Activated naive CD8-positive, alpha-beta T cell treated with anti-CD3 and anti-CD28 coated beads, Interleukin-2, amount 50 U/mL, for 16 hours (primary cell): Measurements from ENCODE around the gene PDGFD.

ENCODE experiments used
- DNase-seq: peaks from one replicate; pipeline ENCODE4 v3.0.0-alpha.2; 2020; ENCODE audit warnings: low read depth, low spot score

PDGFD gene

DNA sequence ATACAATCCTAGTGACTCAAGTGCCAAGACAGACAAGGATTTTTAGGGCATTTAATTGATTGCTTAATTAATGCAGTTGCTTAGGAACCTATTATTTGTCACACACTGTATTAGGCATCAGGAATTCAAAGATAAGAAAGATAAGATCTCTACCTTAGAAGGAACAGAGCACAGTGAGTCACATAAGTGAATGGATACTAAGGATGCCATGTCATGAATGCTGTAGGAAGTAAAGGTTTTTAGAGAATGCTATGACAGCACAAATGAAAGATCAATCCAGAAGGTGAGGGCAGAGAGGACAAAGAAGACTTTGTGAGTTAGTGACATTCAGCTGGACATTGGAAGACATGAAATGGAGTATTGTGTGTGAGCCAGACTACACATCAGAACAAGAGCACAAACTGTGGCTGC, 275.4 kb downstream of the PDGFD start:
- no peak for DNase-seq

DNA sequence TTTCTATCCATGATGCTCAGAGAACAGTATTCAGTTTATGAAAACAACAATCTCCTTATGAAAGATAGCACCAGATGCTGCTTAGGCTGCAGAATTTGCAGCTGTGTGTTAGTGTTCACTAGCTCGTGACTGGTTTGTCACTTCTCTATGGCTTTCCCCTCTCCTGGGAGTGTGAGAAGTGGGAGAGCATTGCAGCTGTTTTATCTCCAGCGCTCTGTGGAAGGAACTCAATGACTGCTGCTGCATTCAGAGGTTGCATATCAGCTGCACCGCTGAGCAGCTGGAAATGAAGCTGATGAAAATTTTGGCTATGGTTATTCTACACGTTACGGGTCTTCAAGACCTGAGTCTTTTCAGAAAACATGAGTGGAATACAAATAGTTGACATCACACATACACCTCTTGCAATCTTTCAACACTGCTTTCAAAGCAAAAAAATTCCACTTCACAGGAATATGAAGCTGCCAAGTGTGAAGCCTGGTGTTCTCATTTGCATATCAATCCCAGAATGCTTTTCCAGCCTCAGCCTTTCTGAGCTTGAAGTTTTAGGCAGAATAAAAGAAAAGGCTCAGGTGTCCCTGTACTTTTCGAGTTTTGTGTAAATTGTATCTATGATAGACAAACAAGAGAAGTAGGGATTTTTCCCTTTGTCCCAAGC, 276.8 kb downstream of the PDGFD start:
- DNase-seq: no peak

DNA sequence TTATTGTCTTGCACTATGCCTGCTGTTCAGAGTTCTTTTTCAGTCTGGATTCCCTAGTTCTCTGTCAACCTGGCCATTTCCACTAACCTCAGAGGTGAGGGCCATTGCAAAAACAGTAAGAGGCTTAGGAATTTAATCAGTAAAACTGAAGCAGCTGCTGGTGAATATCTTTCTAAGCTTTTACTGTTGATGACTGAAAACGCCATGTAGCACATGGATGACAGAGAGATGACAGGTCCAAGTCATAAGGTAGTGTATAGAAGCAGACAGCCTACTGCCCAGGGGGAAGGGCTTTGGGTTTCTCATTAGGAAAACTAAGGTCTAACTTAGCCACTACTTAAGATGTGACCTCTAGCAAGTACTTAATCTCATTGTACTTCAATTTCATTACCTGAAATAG, 280.1 kb downstream of the PDGFD start:
- no peak for DNase-seq

DNA sequence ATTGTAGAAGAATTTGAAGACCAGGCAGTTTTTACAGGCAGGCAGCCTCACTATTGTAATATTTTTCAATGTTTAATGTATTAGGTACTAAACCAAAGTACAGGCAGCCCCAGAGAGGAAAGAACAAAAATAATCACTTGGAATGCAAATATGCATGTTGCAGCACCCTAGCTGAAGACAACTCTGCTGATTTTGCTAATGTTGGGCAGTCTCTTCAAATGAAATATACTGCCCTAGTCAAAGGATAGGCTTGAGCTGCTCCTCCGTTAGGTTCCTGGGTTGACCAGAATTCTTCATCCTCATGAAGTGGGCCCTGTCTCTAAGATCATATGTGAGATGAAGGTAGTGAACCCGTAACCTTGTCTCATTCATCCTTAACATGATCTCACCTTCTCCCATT, 280.7 kb downstream of the PDGFD start:
- no peak for DNase-seq

DNA sequence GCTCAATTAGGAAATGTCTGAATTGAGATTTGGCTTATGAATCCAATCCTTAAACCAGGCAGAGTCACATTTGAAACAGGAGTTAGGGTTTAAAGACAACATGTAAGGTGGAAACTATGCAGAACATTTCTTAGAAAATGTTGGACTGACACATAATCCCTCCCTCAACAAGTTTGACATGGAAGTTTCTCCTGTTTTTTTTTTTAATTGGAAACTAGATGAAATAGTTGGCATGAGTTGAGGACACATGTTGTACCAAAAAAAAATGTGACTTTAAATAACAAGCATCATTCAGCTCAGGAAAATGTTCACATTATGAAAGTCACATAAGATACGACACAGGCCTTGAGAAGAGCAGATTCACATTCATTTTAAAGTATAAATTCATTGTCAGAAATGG, 282.4 kb downstream of the PDGFD start:
- no peak for DNase-seq

DNA sequence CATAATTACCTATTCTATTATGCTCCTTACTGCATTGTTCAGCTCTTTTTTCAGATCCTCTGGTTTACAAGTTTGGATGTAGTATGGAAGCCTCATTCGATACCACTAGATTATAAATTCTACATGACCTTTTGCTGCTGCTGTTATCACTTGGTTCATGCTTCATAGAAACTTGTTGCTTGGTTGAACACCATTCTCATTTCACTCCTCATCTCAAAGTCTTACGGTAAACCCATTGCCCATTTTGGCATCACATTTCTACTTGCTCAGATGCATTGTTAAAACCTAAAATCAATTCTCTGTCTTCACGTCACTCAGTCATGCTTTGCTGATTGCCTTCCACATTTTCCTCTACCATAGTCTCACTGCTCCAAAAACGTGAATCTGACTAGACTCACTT, 283.0 kb downstream of the PDGFD start:
- DNase-seq: no peak

DNA sequence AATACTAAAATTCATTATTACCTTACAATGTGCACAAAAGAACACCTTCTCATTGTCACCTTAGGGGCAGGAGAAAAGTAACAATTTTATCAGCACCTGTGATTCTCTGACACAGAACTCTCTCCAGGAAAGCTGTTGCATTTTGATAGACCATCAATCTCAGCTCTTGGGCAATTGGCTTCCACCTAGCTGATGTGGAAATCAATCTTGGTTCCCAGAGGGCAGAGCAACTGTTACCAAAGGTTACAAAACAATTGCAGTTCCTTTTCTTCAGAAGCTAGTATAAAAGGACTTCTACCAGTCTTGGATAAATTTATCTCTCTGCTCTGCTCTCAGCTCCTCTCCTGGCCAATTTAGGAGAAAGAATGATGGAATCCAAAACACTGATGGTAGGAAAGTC, 285.3 kb downstream of the PDGFD start:
- no peak for DNase-seq

DNA sequence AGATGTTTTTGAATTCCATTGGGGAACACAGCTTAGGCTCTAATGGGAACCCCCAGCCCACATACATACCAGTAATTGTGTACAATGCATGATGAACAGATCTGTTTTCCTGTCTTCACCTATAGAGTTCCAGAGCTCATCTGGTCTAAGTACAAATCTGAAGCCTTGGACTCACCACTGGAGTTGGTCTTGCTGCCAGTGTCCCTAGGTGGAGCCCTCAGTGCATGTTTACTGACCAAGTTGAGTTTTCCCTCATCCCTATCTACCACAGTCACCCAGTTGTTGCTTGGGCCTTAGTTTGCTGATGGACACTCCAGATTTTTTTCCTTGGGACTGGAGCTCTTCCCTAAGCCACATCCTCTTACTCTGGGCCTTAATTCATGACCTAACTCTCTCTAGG, 286.7 kb downstream of the PDGFD start:
- DNase-seq: no peak

DNA sequence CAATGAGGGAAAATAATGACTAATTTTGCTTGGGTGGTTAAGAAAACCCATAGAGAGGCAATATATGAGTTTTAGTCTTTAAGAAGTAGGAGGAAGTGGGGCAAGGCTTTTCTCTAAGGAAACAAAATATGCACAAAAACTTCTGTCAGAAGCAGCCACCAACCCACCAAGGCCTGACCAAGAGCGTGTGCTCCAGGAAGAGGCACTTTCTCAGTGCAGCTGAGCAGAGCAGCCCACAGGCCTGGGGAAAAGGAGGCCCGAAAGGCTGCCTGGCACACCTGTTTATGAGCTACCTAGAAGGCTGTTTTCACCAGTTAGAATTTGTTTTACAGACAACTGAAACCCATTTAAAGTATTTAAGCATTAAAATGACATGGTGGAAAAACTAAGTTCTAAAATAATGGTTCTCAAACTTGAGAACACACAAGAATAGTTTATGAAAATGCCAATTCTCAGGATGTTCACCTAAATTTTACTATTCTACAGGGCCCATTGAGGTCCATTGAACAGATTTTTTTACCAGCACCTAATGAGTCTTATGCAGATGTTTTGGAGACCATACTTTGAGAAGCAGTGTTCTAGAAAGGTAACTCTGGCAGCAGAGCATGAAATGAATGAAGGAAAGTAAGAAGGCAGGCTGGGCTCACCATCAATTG, 288.0 kb downstream of the PDGFD start:
- no peak for DNase-seq

DNA sequence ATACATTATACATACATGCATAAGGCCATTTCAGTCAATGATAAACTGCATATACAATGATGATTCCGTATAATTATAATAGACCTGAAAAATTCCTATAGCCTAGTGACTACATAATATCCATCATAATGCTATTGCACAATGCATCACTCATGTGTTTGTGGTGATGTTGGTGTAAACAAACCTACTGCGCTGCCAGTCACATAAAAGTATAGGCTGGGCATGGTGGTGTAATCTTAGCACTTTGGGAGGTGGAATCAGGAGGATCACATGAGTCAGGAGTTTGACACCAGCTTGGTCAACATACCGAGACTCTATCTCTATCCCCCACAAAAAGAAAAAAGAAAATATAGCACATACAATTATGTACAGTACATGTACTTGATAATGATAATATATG, 291.2 kb downstream of the PDGFD start:
- no peak for DNase-seq

DNA sequence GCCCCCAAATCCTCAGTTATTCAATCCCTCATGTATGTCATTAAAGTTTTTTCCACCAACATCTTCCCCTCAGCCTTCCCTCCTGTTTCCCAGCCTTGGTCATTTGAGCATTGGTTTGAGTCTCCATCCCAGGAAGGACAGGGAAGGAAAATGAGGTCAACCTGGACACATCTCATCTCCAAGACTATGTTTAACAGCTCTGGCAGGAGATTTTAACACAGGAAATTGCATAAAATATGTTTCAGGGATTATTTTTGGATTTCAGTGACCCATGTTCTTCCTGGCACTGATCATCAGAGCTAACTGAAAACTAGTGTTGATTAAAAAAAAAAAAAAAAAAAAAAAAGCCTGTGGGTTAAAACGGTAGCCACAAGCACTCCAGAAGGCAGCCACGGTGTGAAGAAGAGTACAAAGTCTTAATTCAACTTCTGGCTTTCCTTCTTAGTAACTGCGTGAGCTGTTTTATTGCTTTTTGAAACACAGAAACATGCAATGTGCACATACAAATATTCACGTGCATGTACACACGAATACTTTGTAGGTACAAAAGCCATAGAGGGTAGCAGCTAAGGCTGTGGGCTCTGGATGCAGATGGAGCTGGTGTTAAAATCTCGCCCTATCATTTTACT, 291.9 kb downstream of the PDGFD start:
- no peak for DNase-seq

DNA sequence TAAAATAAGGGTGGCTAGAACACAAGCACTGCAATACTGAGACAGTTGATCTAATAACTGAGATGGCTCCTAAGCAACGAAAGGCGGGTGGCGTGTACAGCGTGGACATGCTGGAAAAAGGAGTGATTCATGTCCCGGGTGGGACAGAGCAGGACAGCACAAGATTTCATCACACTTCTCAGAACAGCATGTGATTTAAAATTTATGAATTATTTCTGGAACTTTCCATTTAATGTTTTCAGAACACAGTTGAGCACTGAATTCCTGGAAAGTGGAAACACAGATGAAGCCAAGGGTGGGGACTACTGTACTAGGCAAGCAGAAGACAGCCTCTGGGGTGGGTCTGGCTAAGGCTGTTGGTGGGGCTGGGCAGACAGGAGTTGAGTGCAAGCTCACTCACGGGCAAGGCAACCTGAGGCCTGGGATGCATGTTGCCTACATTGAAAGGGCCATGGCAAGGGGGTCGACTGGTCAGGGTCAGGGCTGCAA, 293.1 kb downstream of the PDGFD start:
- DNase-seq: no peak

DNA sequence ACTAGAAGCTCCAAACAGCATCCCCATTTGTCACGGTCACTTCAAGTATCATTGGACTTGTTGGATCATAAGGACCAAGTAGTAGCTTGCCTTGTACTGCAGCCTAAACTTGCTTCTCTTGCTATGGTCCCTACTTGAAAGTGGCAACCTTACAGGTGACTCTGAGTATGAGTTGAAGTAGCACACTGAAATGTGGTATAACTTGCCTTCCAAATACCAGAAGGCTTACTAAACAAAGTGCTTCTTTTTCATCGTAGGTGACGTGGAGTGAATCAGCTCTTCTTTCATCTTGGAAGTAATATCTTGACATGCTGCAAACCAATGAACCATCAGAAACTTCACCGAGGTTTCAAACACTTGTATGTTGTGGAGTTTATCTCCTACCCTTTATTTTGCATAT, 296.5 kb downstream of the PDGFD start:
- no peak for DNase-seq

DNA sequence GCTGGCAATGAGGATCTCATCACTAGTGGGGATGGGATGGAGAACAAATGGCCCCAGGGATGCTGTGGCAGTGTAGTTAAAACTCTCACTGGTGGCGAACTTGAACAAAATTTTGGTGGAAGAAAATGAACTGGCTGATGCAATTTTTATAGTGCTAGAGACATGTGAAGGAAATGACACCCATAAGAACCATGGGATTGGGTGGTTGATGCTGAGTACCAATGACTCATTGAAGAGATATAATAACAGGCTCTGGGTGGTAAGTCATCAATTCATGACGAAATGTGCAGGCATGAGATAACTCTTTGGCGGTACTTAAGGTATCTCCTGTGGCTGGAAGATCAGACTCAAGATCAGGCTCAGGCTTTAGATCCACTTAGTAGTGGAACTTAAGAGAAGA, 300.4 kb downstream of the PDGFD start:
- DNase-seq: no peak

DNA sequence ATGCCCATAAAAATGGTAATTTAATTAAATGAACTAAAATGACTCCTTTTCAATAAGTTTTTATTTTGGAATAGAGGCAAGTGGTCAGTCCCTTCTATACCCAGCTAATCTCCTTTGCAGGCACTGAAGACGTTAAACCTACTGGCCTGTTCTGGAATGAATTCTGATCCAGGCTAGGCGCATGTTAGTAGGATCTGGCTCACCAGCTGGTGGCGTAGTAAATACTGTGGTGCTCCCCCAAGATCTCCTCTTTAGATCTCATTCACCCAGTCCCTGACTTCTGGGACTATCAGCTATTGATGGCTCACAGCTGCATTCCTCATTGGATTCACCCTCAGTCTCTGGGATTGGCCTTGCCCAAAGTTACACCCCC, 301.2 kb downstream of the PDGFD start:
- DNase-seq: no peak

DNA sequence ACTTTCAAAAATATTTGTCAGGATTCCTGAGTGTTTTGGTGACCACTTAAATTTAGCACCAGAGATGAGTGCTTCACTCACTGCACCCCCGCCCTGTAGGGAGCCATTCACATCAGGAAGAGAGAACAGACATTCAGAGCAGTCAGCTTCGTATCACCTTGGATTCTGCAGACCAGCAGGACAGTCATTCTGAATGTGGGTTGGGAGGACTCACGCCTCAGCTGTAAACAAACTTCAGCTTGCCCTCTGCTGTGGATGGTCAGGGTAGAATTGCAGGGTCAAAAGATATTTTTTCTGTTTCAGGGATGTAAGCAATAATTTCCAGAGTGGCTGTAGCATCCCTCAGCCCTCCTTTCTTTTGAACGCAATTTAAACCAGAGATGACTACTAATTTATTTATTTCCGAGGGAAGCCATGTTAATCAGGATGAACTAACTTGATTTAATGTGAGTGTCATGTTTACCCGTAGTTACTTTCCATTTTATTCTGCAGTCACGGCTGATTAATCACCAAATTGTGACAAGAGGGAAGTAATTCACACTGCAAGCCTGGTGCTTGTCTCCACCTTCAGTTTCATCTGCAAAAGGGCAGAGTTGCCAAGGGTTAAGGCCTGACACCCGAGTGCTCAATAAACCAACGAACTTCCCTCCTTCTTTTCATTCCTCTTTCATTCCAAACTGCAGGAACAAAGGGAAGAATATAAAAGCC, 301.7 kb downstream of the PDGFD start:
- DNase-seq: no peak
